Endothelial cell (in vitro differentiated cells): Measurements from ENCODE around the gene TMEM51. TPM values are rescaled to one million over a fixed set of nuclear protein-coding genes. Genes with fewer than 3 reads are reported as not detected.

Source experiments
- DNase-seq: peaks from one replicate; pipeline ENCODE4 v3.0.0; 2021; ENCODE audit warnings: low spot score
- H3K27ac Mint-ChIP-seq: one replicate; pipeline ENCODE4 v1.8.0; 2021; ENCODE audit warnings: mixed read lengths, inconsistent platforms; ENCODE audit not compliant: unreplicated experiment
- H3K27me3 Mint-ChIP-seq: one replicate; pipeline ENCODE4 v1.8.0; 2021; ENCODE audit warnings: mild to moderate bottlenecking, moderate library complexity, mixed read lengths, inconsistent platforms; ENCODE audit not compliant: unreplicated experiment
- H3K36me3 Mint-ChIP-seq: one replicate; pipeline ENCODE4 v1.8.0; 2021; ENCODE audit warnings: mild to moderate bottlenecking, low read depth, mixed read lengths, inconsistent platforms; ENCODE audit not compliant: unreplicated experiment
- H3K4me1 Mint-ChIP-seq: one replicate; pipeline ENCODE4 v1.8.0; 2021; ENCODE audit warnings: mild to moderate bottlenecking, mixed read lengths, inconsistent platforms; ENCODE audit not compliant: unreplicated experiment
- H3K4me3 Mint-ChIP-seq: one replicate; pipeline ENCODE4 v1.8.0; 2021; ENCODE audit warnings: mild to moderate bottlenecking, mixed read lengths, inconsistent platforms; ENCODE audit not compliant: unreplicated experiment
- H3K9me3 Mint-ChIP-seq: one replicate; pipeline ENCODE4 v1.8.0; 2021; ENCODE audit warnings: mixed read lengths, inconsistent platforms; ENCODE audit not compliant: unreplicated experiment
- total RNA-seq: library from RNA; stranded (reverse); fragmentation: NEBNext Ultra II Directional; extraction: Animal tissue kit (Norgen Biotek cat#: 25700); gene quantifications from one replicate; pipeline ENCODE4 v1.2.1, GENCODE V29; 2021; ENCODE audit not compliant: unreplicated experiment
- TF ChIP-seq, protein P1 (sequence below): fragments of 200-600 bp; sonication (generic); IDR thresholded peaks from one replicate; pipeline ENCODE4 v1.5.0; 2021; ENCODE audit warnings: antibody characterized with exemption; ENCODE audit not compliant: unreplicated experiment

The TMEM51 gene
- total RNA-seq, 1 donor from 2014 or later, result 23.5 TPM

DNA sequence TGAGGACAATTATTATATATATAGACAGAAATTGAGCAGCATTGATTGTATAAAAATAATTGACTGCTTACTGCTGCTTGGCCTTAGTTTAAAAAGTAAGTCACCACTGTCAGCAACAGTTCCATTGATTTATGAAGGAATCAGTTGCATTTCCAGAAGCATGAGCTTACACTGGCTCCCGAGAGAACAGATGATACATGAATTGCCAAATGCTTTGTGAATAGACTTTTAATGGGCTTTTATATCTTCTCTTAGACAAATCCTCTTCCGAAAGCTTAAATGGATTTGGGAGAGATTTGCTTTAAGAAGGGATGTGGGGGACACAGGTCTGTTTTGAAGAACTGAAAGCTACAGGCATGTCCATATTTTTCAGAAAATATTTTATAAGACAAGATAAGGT lies 101.0 kb downstream of the TMEM51 start:
- peaks cover 17% of the 10 kb centered on the region for H3K4me1 Mint-ChIP-seq
- DNase-seq, result no peak
- no peak overlapping the region for H3K27ac Mint-ChIP-seq
- H3K9me3 Mint-ChIP-seq, result no peaks in the 10 kb centered on the region
- TF ChIP-seq, protein P1, sequence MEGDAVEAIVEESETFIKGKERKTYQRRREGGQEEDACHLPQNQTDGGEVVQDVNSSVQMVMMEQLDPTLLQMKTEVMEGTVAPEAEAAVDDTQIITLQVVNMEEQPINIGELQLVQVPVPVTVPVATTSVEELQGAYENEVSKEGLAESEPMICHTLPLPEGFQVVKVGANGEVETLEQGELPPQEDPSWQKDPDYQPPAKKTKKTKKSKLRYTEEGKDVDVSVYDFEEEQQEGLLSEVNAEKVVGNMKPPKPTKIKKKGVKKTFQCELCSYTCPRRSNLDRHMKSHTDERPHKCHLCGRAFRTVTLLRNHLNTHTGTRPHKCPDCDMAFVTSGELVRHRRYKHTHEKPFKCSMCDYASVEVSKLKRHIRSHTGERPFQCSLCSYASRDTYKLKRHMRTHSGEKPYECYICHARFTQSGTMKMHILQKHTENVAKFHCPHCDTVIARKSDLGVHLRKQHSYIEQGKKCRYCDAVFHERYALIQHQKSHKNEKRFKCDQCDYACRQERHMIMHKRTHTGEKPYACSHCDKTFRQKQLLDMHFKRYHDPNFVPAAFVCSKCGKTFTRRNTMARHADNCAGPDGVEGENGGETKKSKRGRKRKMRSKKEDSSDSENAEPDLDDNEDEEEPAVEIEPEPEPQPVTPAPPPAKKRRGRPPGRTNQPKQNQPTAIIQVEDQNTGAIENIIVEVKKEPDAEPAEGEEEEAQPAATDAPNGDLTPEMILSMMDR, result no peak
- no peak overlapping the region for H3K4me3 Mint-ChIP-seq
- peaks cover 10% of the 10 kb centered on the region for H3K27me3 Mint-ChIP-seq
- no peaks in the 10 kb centered on the region for H3K36me3 Mint-ChIP-seq

DNA sequence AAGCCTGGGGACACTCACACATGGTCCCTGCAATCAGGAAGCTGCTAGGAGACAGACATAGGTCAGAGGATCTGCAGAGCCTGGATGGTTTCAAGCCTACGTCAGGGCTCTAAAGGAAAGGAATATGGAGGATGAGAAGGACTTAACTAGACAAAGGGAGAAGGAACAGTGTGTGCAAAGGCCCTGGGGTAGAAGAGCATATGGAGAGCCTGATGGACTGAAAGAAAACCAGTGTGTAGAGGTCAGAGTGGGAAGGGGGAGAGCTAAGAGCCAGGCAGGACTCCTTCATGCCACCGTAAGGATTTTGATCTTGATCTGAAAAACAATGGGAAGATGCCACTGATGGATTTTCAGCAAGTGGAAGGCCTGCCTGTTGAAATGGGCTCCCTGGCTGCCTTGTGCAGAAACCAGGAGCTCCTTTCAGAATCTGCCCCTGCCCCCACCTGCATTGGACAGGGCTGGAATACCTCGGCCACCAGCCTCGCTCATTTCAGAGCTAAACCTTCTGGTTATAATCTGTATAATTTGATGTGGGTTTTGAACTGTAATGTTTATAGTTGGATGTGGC lies 102.1 kb downstream of the TMEM51 start:
- no peak overlapping the region for H3K4me3 Mint-ChIP-seq
- peaks cover 26% of the 10 kb centered on the region for H3K4me1 Mint-ChIP-seq
- H3K27ac Mint-ChIP-seq, result no peak overlapping the region
- TF ChIP-seq, protein P1, result no peak
- no peaks in the 10 kb centered on the region for H3K9me3 Mint-ChIP-seq
- H3K36me3 Mint-ChIP-seq, result no peaks in the 10 kb centered on the region
- peaks cover 10% of the 10 kb centered on the region for H3K27me3 Mint-ChIP-seq
- no peak for DNase-seq

DNA sequence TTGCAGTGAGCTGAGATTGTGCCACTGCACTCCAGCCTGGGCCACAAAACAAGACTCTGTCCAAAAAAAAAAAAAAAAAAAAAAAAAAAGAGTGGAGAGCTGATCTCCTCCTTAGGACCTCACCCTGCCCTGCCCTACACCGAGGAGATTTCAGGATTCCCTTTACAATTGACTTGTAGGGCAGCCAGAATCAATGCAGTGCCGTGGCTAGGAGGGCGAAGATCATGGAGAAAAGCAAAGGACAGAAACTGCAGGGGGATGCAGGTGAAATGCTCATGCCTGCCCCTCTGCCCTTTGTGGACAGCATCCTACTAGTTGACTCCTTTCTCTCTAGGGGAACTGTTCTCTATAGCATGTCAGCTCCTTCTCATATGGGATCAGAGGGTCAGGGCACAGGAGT lies 103.0 kb downstream of the TMEM51 start:
- Mint-ChIP-seq H3K4me1 (peaks cover 35% of the 10 kb centered on the region), H3K27me3 (peaks cover 12% of the 10 kb centered on the region), H3K36me3 (no peaks in the 10 kb centered on the region), H3K4me3 (no peak overlapping the region), H3K27ac (no peak overlapping the region), H3K9me3 (no peaks in the 10 kb centered on the region)
- TF ChIP-seq, protein P1, result no peak
- DNase-seq, result no peak

DNA sequence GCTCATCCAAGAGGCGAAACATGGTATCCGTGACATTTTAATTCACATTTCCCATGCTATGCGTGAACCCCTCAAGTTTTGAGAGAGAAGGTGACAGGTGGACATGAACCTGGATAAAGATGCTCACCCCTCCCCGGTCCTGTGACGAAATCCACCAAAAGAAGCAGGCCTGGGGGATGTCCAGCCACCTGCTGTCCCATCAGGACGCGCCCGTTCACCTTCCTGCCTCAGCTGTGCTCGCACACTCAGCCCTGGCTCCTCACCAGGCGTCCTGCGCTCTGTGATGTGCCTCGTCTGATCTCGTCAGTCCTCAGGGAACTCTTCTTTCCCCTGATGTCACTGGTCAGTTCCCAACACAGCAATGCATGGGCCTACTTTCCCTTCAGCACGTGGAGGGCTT lies 103.8 kb downstream of the TMEM51 start:
- TF ChIP-seq, protein P1, result no peak
- H3K4me1 Mint-ChIP-seq, result peaks cover 43% of the 10 kb centered on the region
- H3K27ac Mint-ChIP-seq, result no peak overlapping the region
- H3K36me3 Mint-ChIP-seq, result no peaks in the 10 kb centered on the region
- DNase-seq, result no peak
- H3K9me3 Mint-ChIP-seq, result no peaks in the 10 kb centered on the region
- H3K27me3 Mint-ChIP-seq, result peaks cover 12% of the 10 kb centered on the region
- no peak overlapping the region for H3K4me3 Mint-ChIP-seq

DNA sequence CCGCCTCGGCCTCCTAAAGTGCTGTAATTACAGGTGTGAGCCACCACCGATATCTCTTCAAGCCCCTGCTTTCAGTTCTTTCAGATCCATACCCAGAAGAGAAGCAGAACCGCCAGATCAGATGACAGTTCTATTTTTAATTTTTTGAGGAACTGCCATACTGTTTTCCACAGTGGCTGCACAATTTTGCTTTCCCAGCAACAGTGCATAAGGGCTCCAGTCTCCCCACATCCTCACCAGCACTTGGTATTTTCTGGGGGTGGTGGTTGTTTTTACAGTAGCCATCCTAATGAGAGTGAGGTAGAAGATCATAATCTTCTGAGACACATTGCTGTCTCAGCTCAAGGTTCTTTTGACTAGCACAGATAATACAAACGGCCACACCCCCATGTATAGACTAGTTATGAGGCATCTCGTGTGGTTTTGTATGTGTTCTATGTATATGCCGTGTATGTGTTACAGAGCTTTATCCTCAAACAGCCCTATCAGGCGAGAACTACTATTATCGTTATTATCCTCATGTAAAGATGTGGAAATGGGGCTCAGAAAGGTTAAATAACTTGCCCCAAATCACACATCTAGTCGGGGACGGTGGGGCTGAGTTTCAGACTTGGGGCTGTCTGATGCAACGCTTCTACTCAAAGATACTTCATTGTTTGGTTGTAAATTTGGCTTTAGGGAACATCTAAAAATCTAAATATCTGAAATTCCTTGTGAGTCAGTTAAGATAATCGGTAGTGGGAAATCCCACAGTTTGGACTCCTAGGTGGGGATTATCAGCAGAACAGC lies 105.5 kb downstream of the TMEM51 start:
- no peak for DNase-seq
- H3K36me3 Mint-ChIP-seq, result no peaks in the 10 kb centered on the region
- H3K4me3 Mint-ChIP-seq, result no peak overlapping the region
- TF ChIP-seq, protein P1, result no peak
- no peaks in the 10 kb centered on the region for H3K9me3 Mint-ChIP-seq
- H3K27ac Mint-ChIP-seq, result no peak overlapping the region
- peaks cover 37% of the 10 kb centered on the region for H3K4me1 Mint-ChIP-seq
- peaks cover 12% of the 10 kb centered on the region for H3K27me3 Mint-ChIP-seq
